ENCODE results near the gene RAB19.

RAB19 gene

GRCh38 chr7:140403878-140404564 lies at the start of gene RAB19:
Gene RAB19 (plus strand): TSS chr7:140404058. CDS start chr7:140407647, 3,589 bp downstream.
- ChIA-PET CTCF (no interaction called here), POLR2A (no interaction called here)
- no peak for DNase-seq (ENCODE audit: extremely low spot score)
- TF ChIP-seq NFRKB (IDR thresholded peaks at IDR 0.05) (no peak), LEF1 (IDR thresholded peaks at IDR 0.05; ENCODE audit: borderline replicate concordance) (no peak), BHLHE40 (IDR thresholded peaks at IDR 0.05; ENCODE audit: borderline replicate concordance) (no peak)

GRCh38 chr7:140358024-140358411 lies 45.8 kb upstream of the RAB19 start:
- CTCF ChIA-PET, result no interaction called here
- no peak for DNase-seq (ENCODE audit: extremely low spot score)
- no peak for TF ChIP-seq NFRKB (IDR thresholded peaks at IDR 0.05)
- TF ChIP-seq FOXM1 (IDR thresholded peaks at IDR 0.05; ENCODE audit: borderline replicate concordance), result no peak
- no peak for TF ChIP-seq PKNOX1 (IDR thresholded peaks at IDR 0.05)
- no peak for TF ChIP-seq ZNF384 (IDR thresholded peaks at IDR 0.05)
- no peak for TF ChIP-seq FOXK2 (IDR thresholded peaks at IDR 0.05)
- TF ChIP-seq HDGF (IDR thresholded peaks at IDR 0.05; ENCODE audit: borderline replicate concordance), result no peak
- TF ChIP-seq LEF1 (IDR thresholded peaks at IDR 0.05; ENCODE audit: borderline replicate concordance), result no peak
- no peak for TF ChIP-seq SUZ12 (IDR thresholded peaks at IDR 0.05)
- no peak for TF ChIP-seq L3MBTL2 (conservative IDR thresholded peaks at IDR 0.05)
- no peak for TF ChIP-seq ELF4 (IDR thresholded peaks at IDR 0.05)
- TF ChIP-seq ARNT (IDR thresholded peaks at IDR 0.05), result no peak
- no peak for TF ChIP-seq FOXA1 (IDR thresholded peaks at IDR 0.05)
- TF ChIP-seq SP1 (IDR thresholded peaks at IDR 0.05), result no peak
- no peak for TF ChIP-seq CTBP1 (IDR thresholded peaks at IDR 0.05; ENCODE audit: borderline replicate concordance)
- POLR2A ChIA-PET, result no interaction called here

GRCh38 chr7:140358412-140359051 lies 45.3 kb upstream of the RAB19 start:
- POLR2A ChIA-PET, result no interaction called here
- TF ChIP-seq FOXM1 (IDR thresholded peaks at IDR 0.05; ENCODE audit: borderline replicate concordance), result no peak
- no peak for TF ChIP-seq ARNT (IDR thresholded peaks at IDR 0.05)
- TF ChIP-seq PKNOX1 (IDR thresholded peaks at IDR 0.05), result no peak
- no peak for TF ChIP-seq NFRKB (IDR thresholded peaks at IDR 0.05)
- CTCF ChIA-PET, result no interaction called here

GRCh38 chr7:140360697-140361229 lies 43.1 kb upstream of the RAB19 start:
- ChIA-PET CTCF (no interaction called here), POLR2A (no interaction called here)
- no peak for TF ChIP-seq ELF4 (IDR thresholded peaks at IDR 0.05)
- TF ChIP-seq FOXA1 (IDR thresholded peaks at IDR 0.05), result no peak
- TF ChIP-seq SUZ12 (IDR thresholded peaks at IDR 0.05), result no peak
- TF ChIP-seq FOXK2 (IDR thresholded peaks at IDR 0.05), result no peak
- no peak for TF ChIP-seq FOXM1 (IDR thresholded peaks at IDR 0.05; ENCODE audit: borderline replicate concordance)
- TF ChIP-seq LEF1 (IDR thresholded peaks at IDR 0.05; ENCODE audit: borderline replicate concordance), result no peak
- TF ChIP-seq PKNOX1 (IDR thresholded peaks at IDR 0.05), result no peak
- no peak for TF ChIP-seq ZNF384 (IDR thresholded peaks at IDR 0.05)
- TF ChIP-seq NFRKB (IDR thresholded peaks at IDR 0.05), result no peak
- TF ChIP-seq BHLHE40 (IDR thresholded peaks at IDR 0.05; ENCODE audit: borderline replicate concordance), result no peak
- no peak for TF ChIP-seq CTBP1 (IDR thresholded peaks at IDR 0.05; ENCODE audit: borderline replicate concordance)
- no peak for TF ChIP-seq ARNT (IDR thresholded peaks at IDR 0.05)
- DNase-seq (ENCODE audit: extremely low spot score), result no peak

More at GRCh38 chr7:140358412-140359051, 45.3 kb upstream of the RAB19 start:
- DNase-seq (ENCODE audit: extremely low spot score), result no peak

- CTCF ChIA-PET, result interaction anchor here (1.5 kb wide), 1 partner anchor 79 kb away, joined by 3 read pairs; no protein-coding TSS in a partner anchor
- POLR2A ChIA-PET, result no interaction called here
- no peak for TF ChIP-seq PKNOX1 (IDR thresholded peaks at IDR 0.05)
- no peak for TF ChIP-seq HDGF (IDR thresholded peaks at IDR 0.05; ENCODE audit: borderline replicate concordance)
- no peak for TF ChIP-seq FOXK2 (IDR thresholded peaks at IDR 0.05)
- no peak for TF ChIP-seq FOXM1 (IDR thresholded peaks at IDR 0.05; ENCODE audit: borderline replicate concordance)
- no peak for TF ChIP-seq L3MBTL2 (conservative IDR thresholded peaks at IDR 0.05)
- no peak for TF ChIP-seq LEF1 (IDR thresholded peaks at IDR 0.05; ENCODE audit: borderline replicate concordance)
- no peak for TF ChIP-seq FOXA1 (IDR thresholded peaks at IDR 0.05)
- no peak for TF ChIP-seq TARDBP (IDR thresholded peaks at IDR 0.05)
- no peak for TF ChIP-seq CTBP1 (IDR thresholded peaks at IDR 0.05; ENCODE audit: borderline replicate concordance)
- no peak for TF ChIP-seq ZNF384 (IDR thresholded peaks at IDR 0.05)
- no peak for DNase-seq (ENCODE audit: extremely low spot score)
Observed at GRCh38 chr7:140364819-140365218, 39.0 kb upstream of the RAB19 start.

- ChIA-PET CTCF (no interaction called here), POLR2A (no interaction called here)
- TF ChIP-seq ZNF384 (IDR thresholded peaks at IDR 0.05) (no peak), TARDBP (IDR thresholded peaks at IDR 0.05) (no peak), ELF4 (IDR thresholded peaks at IDR 0.05) (no peak), FOXA1 (IDR thresholded peaks at IDR 0.05) (no peak), ARNT (IDR thresholded peaks at IDR 0.05) (no peak), LEF1 (IDR thresholded peaks at IDR 0.05; ENCODE audit: borderline replicate concordance) (no peak), PKNOX1 (IDR thresholded peaks at IDR 0.05) (no peak), SP1 (IDR thresholded peaks at IDR 0.05) (no peak), SUZ12 (IDR thresholded peaks at IDR 0.05) (no peak), CTBP1 (IDR thresholded peaks at IDR 0.05; ENCODE audit: borderline replicate concordance) (no peak), HDGF (IDR thresholded peaks at IDR 0.05; ENCODE audit: borderline replicate concordance) (no peak)
- DNase-seq (ENCODE audit: extremely low spot score), result no peak
Observed at GRCh38 chr7:140367528-140367927, 36.3 kb upstream of the RAB19 start.

Measured in HEK293T (cell line).